Motor neuron (in vitro differentiated cells): ENCODE measurements around the gene RALB. TPM values are rescaled to one million over a fixed set of nuclear protein-coding genes. Genes with fewer than 3 reads are reported as not detected.
A peak's percentile ranks its signal among the peaks of the same experiment; 100 is the strongest.
"Not testable (repeated sequence)": the region's sequence is repeated elsewhere in the genome, so short reads cannot be mapped to it uniquely, and the experiment has no call there.

Source experiments
- ATAC-seq, 8 experiments: fragments of 200-7000 bp; cut with Tn5 transposase; replicated peaks in 6 of 8; 2 replicates each; pipeline ENCODE4 v1.8.0; 2021; ENCODE audit warnings: mild to moderate bottlenecking in 8 of 8, moderate library complexity in 8 of 8
- H3K27ac ChIP-seq, 2 donors: fragments of 250-450 bp; sonication (Bioruptor Pico); 2 replicates each; pipeline ENCODE4 v1.9.0; 2021; ENCODE audit warnings: antibody characterized with exemption in 2 of 2, mild to moderate bottlenecking in 2 of 2, moderate library complexity in 1 of 2
- H3K4me1 ChIP-seq, 2 donors: fragments of 250-450 bp; sonication (Bioruptor Pico); replicated peaks in 1 of 2; 2 replicates each; pipeline ENCODE4 v1.6.1; 2021; ENCODE audit warnings: antibody characterized with exemption in 2 of 2, mild to moderate bottlenecking in 2 of 2, moderate library complexity in 1 of 2
- H3K4me3 ChIP-seq, 5 donors: fragments of 250-450 bp; sonication (Bioruptor Pico); 2 replicates each; pipeline ENCODE4 v1.9.0; 2021; ENCODE audit warnings: antibody characterized with exemption in 5 of 5, mild to moderate bottlenecking in 5 of 5, moderate library complexity in 4 of 5
- WGBS, 10 experiments: fragments of 450-650 bp; shearing (Covaris generic); methylation state at CpG; one replicate each; pipeline ENCODE4 v1.0.0; 2022; 5-methylcytosine and 5-hydroxymethylcytosine counted together
- in situ Hi-C, 9 experiments: fragments of 400-800 bp; cut with MboI; loops; one replicate each; pipeline ENCODE4 v1.15.0; 2021; ENCODE audit warnings: low sequenced_read_pairs in 9 of 9, low pct_unique_long_range_greater_than_20kb in 2 of 9; ENCODE audit not compliant: unreplicated experiment in 9 of 9
- total RNA-seq, 8 experiments: library from RNA; unstranded; fragments of 300-600 nt; gene quantifications; 2 replicates each; pipeline versions ENCODE4 v1.2.3 to v1.2.4, GENCODE V29; 2022

RALB gene
- total RNA-seq, 8 experiments from 2014 or later = 15.2 to 30.7 (median 22.7) TPM

- WGBS, 10 experiments = 0 to 1% (median 0%) methylated on average over 1 to 24 of the region's 60 CpGs; no CpG with 5 or more reads in 4 of the 10 experiments
- Histone ChIP-seq H3K4me3 (peak overlapping the region; percentile 53 to 97 (median 63)), H3K4me1 (peaks cover 11 to 14% of the 10 kb centered on the region in 2 donors), H3K27ac (peak overlapping the region; percentile 74 to 84)
- ATAC-seq = peak; percentile 67 to 75 (median 72)
- in situ Hi-C loops = no loop called here
Measured at GRCh38 chr2:120253021-120253882, 600 bp downstream of the RALB start.

- ATAC-seq = no peak
- Histone ChIP-seq H3K4me1 (peaks cover 11 to 14% of the 10 kb centered on the region in 2 donors), H3K4me3 (peak overlapping the region; percentile 53 to 97 (median 63)), H3K27ac (no peak overlapping the region)
- 35 to 70% (median 56%) methylated on average over 2 to 7 of the region's 8 CpGs; no CpG with 5 or more reads in 1 of the 10 experiments for WGBS, 10 experiments
- in situ Hi-C loops = no loop called here
Measured at GRCh38 chr2:120254178-120254577, 1.5 kb downstream of the RALB start.

- Histone ChIP-seq H3K27ac (no peak overlapping the region), H3K4me1 (peaks cover 11 to 14% of the 10 kb centered on the region in 2 donors), H3K4me3 (no peak overlapping the region)
- WGBS, 10 experiments = 44 to 100% (median 89%) methylated on average over 2 to 6 of the region's 6 CpGs; no CpG with 5 or more reads in 2 of the 10 experiments
- in situ Hi-C loops = no loop called here
- ATAC-seq = no peak
Measured at GRCh38 chr2:120255071-120255470, 2.4 kb downstream of the RALB start.

GRCh38 chr2:120255986-120256650, 3.5 kb downstream of the RALB start:
- no peak for ATAC-seq
- H3K4me3 ChIP-seq = no peak overlapping the region
- in situ Hi-C loops = no loop called here
- H3K27ac ChIP-seq = no peak overlapping the region
- peaks cover 11 to 14% of the 10 kb centered on the region in 2 donors for H3K4me1 ChIP-seq
- 61 to 100% (median 82%) methylated on average over 1 to 7 of the region's 9 CpGs; no CpG with 5 or more reads in 1 of the 10 experiments for WGBS, 10 experiments

GRCh38 chr2:120256651-120257000, 4.0 kb downstream of the RALB start:
- WGBS, 10 experiments = 80 to 100% (median 100%) methylated on average over 1 of the region's 1 CpG; no CpG with 5 or more reads in 5 of the 10 experiments
- Histone ChIP-seq H3K4me3 (no peak overlapping the region), H3K4me1 (peaks cover 9 to 14% of the 10 kb centered on the region in 2 donors), H3K27ac (no peak overlapping the region)
- ATAC-seq = no peak
- in situ Hi-C loops = no loop called here

- H3K4me3 ChIP-seq = no peak overlapping the region
- in situ Hi-C loops = no loop called here
- ATAC-seq = no peak
- H3K4me1 ChIP-seq = peaks cover 6 to 14% of the 10 kb centered on the region in 2 donors
- WGBS, 10 experiments = 18 to 100% (median 69%) methylated on average over 1 of the region's 1 CpG; no CpG with 5 or more reads in 2 of the 10 experiments
- no peak overlapping the region for H3K27ac ChIP-seq
Measured at GRCh38 chr2:120257522-120257921, 4.9 kb downstream of the RALB start.

- WGBS, 10 experiments = 80 to 100% (median 95%) methylated on average over 1 to 8 of the region's 9 CpGs; no CpG with 5 or more reads in 1 of the 10 experiments
Measured at GRCh38 chr2:120258196-120258595, 5.5 kb downstream of the RALB start.

GRCh38 chr2:120259939-120260338, 7.3 kb downstream of the RALB start:
- 100% methylated on average over 1 of the region's 15 CpGs; no CpG with 5 or more reads in 9 of the 10 experiments for WGBS, 10 experiments
- in situ Hi-C loops, ATAC-seq, H3K27ac ChIP-seq, H3K4me1 ChIP-seq, H3K4me3 ChIP-seq: not testable (repeated sequence)

More at GRCh38 chr2:120258196-120258595, 5.5 kb downstream of the RALB start:
- H3K4me1 ChIP-seq = peaks cover 6 to 14% of the 10 kb centered on the region in 2 donors
- no peak overlapping the region for H3K4me3 ChIP-seq
- no peak for ATAC-seq
- in situ Hi-C loops = no loop called here
- H3K27ac ChIP-seq = no peak overlapping the region

GRCh38 chr2:120260736-120261135, 8.1 kb downstream of the RALB start:
- no peak overlapping the region for H3K4me3 ChIP-seq
- 88 to 100% (median 95%) methylated on average over 1 to 5 of the region's 5 CpGs; no CpG with 5 or more reads in 4 of the 10 experiments for WGBS, 10 experiments
- ATAC-seq = no peak
- in situ Hi-C loops = no loop called here
- H3K4me1 ChIP-seq = peaks cover 0 to 6% of the 10 kb centered on the region in 2 donors
- no peak overlapping the region for H3K27ac ChIP-seq

- Histone ChIP-seq H3K4me1 (peaks cover 0 to 6% of the 10 kb centered on the region in 2 donors), H3K27ac (no peak overlapping the region), H3K4me3 (no peak overlapping the region)
- WGBS, 10 experiments = 46 to 100% (median 79%) methylated on average over 1 to 5 of the region's 6 CpGs
- in situ Hi-C loops = no loop called here
- ATAC-seq = no peak
Measured at GRCh38 chr2:120261387-120262006, 8.8 kb downstream of the RALB start.

GRCh38 chr2:120262150-120262549, 9.5 kb downstream of the RALB start:
- in situ Hi-C loops = no loop called here
- Histone ChIP-seq H3K4me3 (no peak overlapping the region), H3K4me1 (peaks cover 0 to 6% of the 10 kb centered on the region in 2 donors), H3K27ac (no peak overlapping the region)
- ATAC-seq = peak in 1 of 8 experiments; percentile 10
- 38 to 100% (median 80%) methylated on average over 1 to 2 of the region's 2 CpGs; no CpG with 5 or more reads in 5 of the 10 experiments for WGBS, 10 experiments

GRCh38 chr2:120262761-120263428, 10.2 kb downstream of the RALB start:
- ATAC-seq = peak in 2 of 8 experiments; percentile 17 to 84
- no peak overlapping the region for H3K4me3 ChIP-seq
- in situ Hi-C loops = no loop called here
- 50 to 100% (median 67%) methylated on average over 1 to 9 of the region's 10 CpGs; no CpG with 5 or more reads in 3 of the 10 experiments for WGBS, 10 experiments
- H3K27ac ChIP-seq = no peak overlapping the region
- no peaks in the 10 kb centered on the region for H3K4me1 ChIP-seq
